Neural cell (in vitro differentiated cells): ENCODE results near the gene FLAD1. TPM values are rescaled to one million over a fixed set of nuclear protein-coding genes. Genes with fewer than 3 reads are reported as not detected.

Experiments
- H2AFZ ChIP-seq: fragments of 200-600, 300-800 bp; sonication (generic), shearing (Covaris generic); 2 replicates; pipeline ENCODE4 v1.6.0; 2014; ENCODE audit warnings: low read depth, mild to moderate bottlenecking, antibody characterized with exemption, low read length, moderate library complexity
- H3F3A ChIP-seq: fragments of 200-600 bp; shearing (Covaris generic); 2 replicates; pipeline ENCODE4 v1.6.1; 2016; ENCODE audit warnings: mild to moderate bottlenecking, moderate library complexity, mixed read lengths, antibody characterized with exemption, low read length; ENCODE audit not compliant: insufficient read depth, poor library complexity, severe bottlenecking
- H3K27ac ChIP-seq: fragments of 200-600, 300-800 bp; sonication (generic), shearing (Covaris generic); 2 replicates; pipeline ENCODE4 v1.5.1; 2014; ENCODE audit warnings: mild to moderate bottlenecking, low read length, moderate library complexity
- H3K27me3 ChIP-seq: fragments of 300-800, 200-600 bp; sonication (generic), shearing (Covaris generic); 2 replicates; pipeline ENCODE4 v1.6.0; 2014; ENCODE audit warnings: mild to moderate bottlenecking, low read depth, low read length, moderate library complexity; ENCODE audit not compliant: insufficient read depth
- H3K36me3 ChIP-seq: fragments of 300-800, 200-600 bp; sonication (generic), shearing (Covaris generic); 2 replicates; pipeline ENCODE4 v1.5.1; 2014; ENCODE audit warnings: mild to moderate bottlenecking, antibody characterized with exemption, low read length, moderate library complexity; ENCODE audit not compliant: insufficient read depth
- H3K4me2 ChIP-seq: fragments of 300-800, 200-600 bp; sonication (generic), shearing (Covaris generic); 2 replicates; pipeline ENCODE4 v1.6.0; 2014; ENCODE audit warnings: mild to moderate bottlenecking, low read length
- H3K4me3 ChIP-seq: fragments of 300-800, 200-600 bp; sonication (generic), shearing (Covaris generic); 2 replicates; pipeline ENCODE4 v1.5.1; 2014; ENCODE audit warnings: mild to moderate bottlenecking, low read length, moderate library complexity
- H3K79me2 ChIP-seq: fragments of 200-600 bp; shearing (Covaris generic); replicated peaks from 2 replicates; pipeline ENCODE4 v1.6.0; 2014; ENCODE audit warnings: mild to moderate bottlenecking, low read length, moderate library complexity; ENCODE audit not compliant: insufficient read depth
- H3K9ac ChIP-seq: fragments of 300-800, 200-600 bp; sonication (generic), shearing (Covaris generic); 2 replicates; pipeline ENCODE4 v1.6.1; 2016; ENCODE audit warnings: mild to moderate bottlenecking, low read length, mixed read lengths
- H3K9me2 ChIP-seq: fragments of 200-600 bp; shearing (Covaris generic); 2 replicates; pipeline ENCODE4 v1.6.1; 2016; ENCODE audit warnings: mild to moderate bottlenecking, low read length, mixed read lengths; ENCODE audit not compliant: insufficient read depth
- H3K9me3 ChIP-seq: fragments of 200-600, 300-800 bp; sonication (generic), shearing (Covaris generic); 2 replicates; pipeline ENCODE4 v1.6.1; 2016; ENCODE audit warnings: mild to moderate bottlenecking, mixed run types, low read length, moderate library complexity, mixed read lengths
- H4K20me1 ChIP-seq: fragments of 200-600 bp; shearing (Covaris generic); 2 replicates; pipeline ENCODE4 v1.6.1; 2016; ENCODE audit warnings: mild to moderate bottlenecking, mixed run types; ENCODE audit not compliant: insufficient read depth
- EP300 ChIP-seq: fragments of 450-650 bp; conservative IDR thresholded peaks from 2 replicates; pipeline ENCODE4 v1.6.1; 2014; ENCODE audit warnings: antibody characterized with exemption, mild to moderate bottlenecking, moderate library complexity; ENCODE audit not compliant: poor library complexity, severe bottlenecking
- EZH2 ChIP-seq: fragments of 200-600, 300-800 bp; shearing (Covaris generic), sonication (generic); IDR thresholded peaks from 2 replicates; pipeline ENCODE4 v1.6.1; 2014; ENCODE audit warnings: antibody characterized with exemption, low read length, borderline replicate concordance, mild to moderate bottlenecking; ENCODE audit not compliant: insufficient read depth, poor library complexity, severe bottlenecking
- MXI1 ChIP-seq: fragments of 450-650 bp; conservative IDR thresholded peaks from 2 replicates; pipeline ENCODE4 v1.6.1; 2014; ENCODE audit warnings: antibody characterized with exemption, mild to moderate bottlenecking; ENCODE audit not compliant: poor library complexity, severe bottlenecking
- POLR2AphosphoS5 ChIP-seq: IDR thresholded peaks from 2 replicates; pipeline ENCODE4 v1.6.1; 2012
- RAD21 ChIP-seq: fragments of 450-650 bp; conservative IDR thresholded peaks from 2 replicates; pipeline ENCODE4 v1.6.1; 2014; ENCODE audit warnings: antibody characterized with exemption, mild to moderate bottlenecking, moderate library complexity
- SMC3 ChIP-seq: fragments of 450-650 bp; conservative IDR thresholded peaks from 2 replicates; pipeline ENCODE4 v1.6.1; 2014; ENCODE audit warnings: antibody characterized with exemption, mild to moderate bottlenecking, moderate library complexity; ENCODE audit not compliant: poor library complexity
- TAF1 ChIP-seq: IDR thresholded peaks from 2 replicates; pipeline ENCODE4 v1.6.1; 2012; ENCODE audit warnings: low read depth
- polyA plus RNA-seq: library from polyadenylated mRNA; depleted of rRNA; stranded (reverse); fragments of >200 nt; gene quantifications from 2 replicates; pipeline ENCODE4 v1.2.3, GENCODE V29; 2014
- TF ChIP-seq, protein P1 (sequence below): fragments of 450-650 bp; IDR thresholded peaks from 2 replicates; pipeline ENCODE4 v1.5.1; 2014; ENCODE audit warnings: antibody characterized with exemption, mild to moderate bottlenecking, moderate library complexity; ENCODE audit not compliant: poor library complexity, severe bottlenecking
- TF ChIP-seq, protein P2 (sequence below): IDR thresholded peaks from 2 replicates; pipeline ENCODE4 v1.6.1; 2012; ENCODE audit warnings: borderline replicate concordance

Gene FLAD1
- polyA plus RNA-seq, 1 donor from 2014 or later = 68.6 TPM

- no peaks in the 10 kb centered on the region for H3K9me3 ChIP-seq
- H3K27ac ChIP-seq = no peak overlapping the region
- no peaks in the 10 kb centered on the region for H3F3A ChIP-seq
- H2AFZ ChIP-seq = no peak overlapping the region
- TF ChIP-seq RAD21 (no peak), SMC3 (no peak), POLR2AphosphoS5 (no peak), EP300 (no peak), MXI1 (no peak), EZH2 (no peak), TAF1 (no peak)
- TF ChIP-seq, protein P1, sequence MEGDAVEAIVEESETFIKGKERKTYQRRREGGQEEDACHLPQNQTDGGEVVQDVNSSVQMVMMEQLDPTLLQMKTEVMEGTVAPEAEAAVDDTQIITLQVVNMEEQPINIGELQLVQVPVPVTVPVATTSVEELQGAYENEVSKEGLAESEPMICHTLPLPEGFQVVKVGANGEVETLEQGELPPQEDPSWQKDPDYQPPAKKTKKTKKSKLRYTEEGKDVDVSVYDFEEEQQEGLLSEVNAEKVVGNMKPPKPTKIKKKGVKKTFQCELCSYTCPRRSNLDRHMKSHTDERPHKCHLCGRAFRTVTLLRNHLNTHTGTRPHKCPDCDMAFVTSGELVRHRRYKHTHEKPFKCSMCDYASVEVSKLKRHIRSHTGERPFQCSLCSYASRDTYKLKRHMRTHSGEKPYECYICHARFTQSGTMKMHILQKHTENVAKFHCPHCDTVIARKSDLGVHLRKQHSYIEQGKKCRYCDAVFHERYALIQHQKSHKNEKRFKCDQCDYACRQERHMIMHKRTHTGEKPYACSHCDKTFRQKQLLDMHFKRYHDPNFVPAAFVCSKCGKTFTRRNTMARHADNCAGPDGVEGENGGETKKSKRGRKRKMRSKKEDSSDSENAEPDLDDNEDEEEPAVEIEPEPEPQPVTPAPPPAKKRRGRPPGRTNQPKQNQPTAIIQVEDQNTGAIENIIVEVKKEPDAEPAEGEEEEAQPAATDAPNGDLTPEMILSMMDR = no peak
- TF ChIP-seq, protein P2, sequence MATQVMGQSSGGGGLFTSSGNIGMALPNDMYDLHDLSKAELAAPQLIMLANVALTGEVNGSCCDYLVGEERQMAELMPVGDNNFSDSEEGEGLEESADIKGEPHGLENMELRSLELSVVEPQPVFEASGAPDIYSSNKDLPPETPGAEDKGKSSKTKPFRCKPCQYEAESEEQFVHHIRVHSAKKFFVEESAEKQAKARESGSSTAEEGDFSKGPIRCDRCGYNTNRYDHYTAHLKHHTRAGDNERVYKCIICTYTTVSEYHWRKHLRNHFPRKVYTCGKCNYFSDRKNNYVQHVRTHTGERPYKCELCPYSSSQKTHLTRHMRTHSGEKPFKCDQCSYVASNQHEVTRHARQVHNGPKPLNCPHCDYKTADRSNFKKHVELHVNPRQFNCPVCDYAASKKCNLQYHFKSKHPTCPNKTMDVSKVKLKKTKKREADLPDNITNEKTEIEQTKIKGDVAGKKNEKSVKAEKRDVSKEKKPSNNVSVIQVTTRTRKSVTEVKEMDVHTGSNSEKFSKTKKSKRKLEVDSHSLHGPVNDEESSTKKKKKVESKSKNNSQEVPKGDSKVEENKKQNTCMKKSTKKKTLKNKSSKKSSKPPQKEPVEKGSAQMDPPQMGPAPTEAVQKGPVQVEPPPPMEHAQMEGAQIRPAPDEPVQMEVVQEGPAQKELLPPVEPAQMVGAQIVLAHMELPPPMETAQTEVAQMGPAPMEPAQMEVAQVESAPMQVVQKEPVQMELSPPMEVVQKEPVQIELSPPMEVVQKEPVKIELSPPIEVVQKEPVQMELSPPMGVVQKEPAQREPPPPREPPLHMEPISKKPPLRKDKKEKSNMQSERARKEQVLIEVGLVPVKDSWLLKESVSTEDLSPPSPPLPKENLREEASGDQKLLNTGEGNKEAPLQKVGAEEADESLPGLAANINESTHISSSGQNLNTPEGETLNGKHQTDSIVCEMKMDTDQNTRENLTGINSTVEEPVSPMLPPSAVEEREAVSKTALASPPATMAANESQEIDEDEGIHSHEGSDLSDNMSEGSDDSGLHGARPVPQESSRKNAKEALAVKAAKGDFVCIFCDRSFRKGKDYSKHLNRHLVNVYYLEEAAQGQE = no peak
- H3K79me2 ChIP-seq = no peaks in the 10 kb centered on the region
- H3K9ac ChIP-seq = no peak overlapping the region
- H3K36me3 ChIP-seq = no peaks in the 10 kb centered on the region
- no peaks in the 10 kb centered on the region for H4K20me1 ChIP-seq
- no peaks in the 10 kb centered on the region for H3K27me3 ChIP-seq
- no peaks in the 10 kb centered on the region for H3K9me2 ChIP-seq
- H3K4me2 ChIP-seq = no peak overlapping the region
- H3K4me3 ChIP-seq = no peak overlapping the region
These were observed 55.6 kb downstream of the FLAD1 start for GRCh38 chr1:155038602-155039307.

DNA sequence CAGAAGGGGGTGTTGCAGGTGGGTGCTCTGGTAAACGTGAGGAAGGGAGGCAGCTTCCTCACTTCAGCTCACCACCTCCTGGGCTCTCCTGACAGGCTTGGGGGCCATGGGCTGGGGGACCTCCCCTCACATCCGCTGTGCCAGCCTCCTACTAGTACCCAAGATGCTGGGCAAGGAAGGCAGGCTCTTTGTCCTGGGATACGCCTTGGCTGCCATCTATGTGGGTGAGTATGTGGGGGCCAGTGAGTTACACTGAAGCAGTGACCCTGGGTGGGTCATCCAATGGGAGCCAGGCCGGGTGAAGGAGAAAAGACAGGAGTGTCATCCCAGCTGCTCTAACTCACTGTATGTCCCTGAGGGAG is 56.1 kb downstream of the FLAD1 start:
- no peaks in the 10 kb centered on the region for H3K36me3 ChIP-seq
- H3F3A ChIP-seq = no peaks in the 10 kb centered on the region
- H2AFZ ChIP-seq = no peak overlapping the region
- H3K4me2 ChIP-seq = no peak overlapping the region
- H3K27me3 ChIP-seq = no peaks in the 10 kb centered on the region
- H3K79me2 ChIP-seq = no peaks in the 10 kb centered on the region
- H3K9me2 ChIP-seq = no peaks in the 10 kb centered on the region
- no peaks in the 10 kb centered on the region for H4K20me1 ChIP-seq
- TF ChIP-seq EP300 (no peak), MXI1 (no peak), RAD21 (no peak), POLR2AphosphoS5 (no peak), EZH2 (no peak), SMC3 (no peak), TAF1 (no peak)
- TF ChIP-seq, protein P2 = no peak
- TF ChIP-seq, protein P1 = no peak
- no peak overlapping the region for H3K9ac ChIP-seq
- no peaks in the 10 kb centered on the region for H3K9me3 ChIP-seq
- H3K4me3 ChIP-seq = no peak overlapping the region
- no peak overlapping the region for H3K27ac ChIP-seq
